ENCODE measurements around the gene FAM25G.
"Not testable (repeated sequence)": the region's sequence is repeated elsewhere in the genome, so short reads cannot be mapped to it uniquely, and the experiment has no call there.

GRCh38 chr10:47480133-47480532, 11.4 kb downstream of the FAM25G start:
- not testable (repeated sequence) for TF ChIP-seq CTCF (IDR thresholded peaks at IDR 0.05); JUN (CRISPR knock-in tag; IDR thresholded peaks at IDR 0.05); CREB1 (CRISPR knock-in tag; IDR thresholded peaks at IDR 0.05); ZNF423 (CRISPR knock-in tag; IDR thresholded peaks at IDR 0.05); NR2C2 (CRISPR knock-in tag; IDR thresholded peaks at IDR 0.05); FOXJ3 (CRISPR knock-in tag; IDR thresholded peaks at IDR 0.05; ENCODE audit: borderline replicate concordance); ZNF232 (CRISPR knock-in tag; IDR thresholded peaks at IDR 0.05); ELF4 (CRISPR knock-in tag; IDR thresholded peaks at IDR 0.05; ENCODE audit: low read depth); SMAD3 (CRISPR knock-in tag; IDR thresholded peaks at IDR 0.05; ENCODE audit: borderline replicate concordance); GABPB1 (CRISPR knock-in tag; IDR thresholded peaks at IDR 0.05); STAT6 (CRISPR knock-in tag; conservative IDR thresholded peaks at IDR 0.05; ENCODE audit: low read depth); USF2 (CRISPR knock-in tag; IDR thresholded peaks at IDR 0.05); IRF1 (CRISPR knock-in tag; IDR thresholded peaks at IDR 0.05); NFYB (CRISPR knock-in tag; conservative IDR thresholded peaks at IDR 0.05; ENCODE audit: low read depth)

All from WTC11 (cell line).